IPS DF 4.7 (cell line): ENCODE data around the gene SLC50A1.

Experiments used
- DNase-seq: peaks from one replicate; pipeline ENCODE4 v3.0.0-alpha.2; 2013; ENCODE audit warnings: low spot score; ENCODE audit errors: extremely low read depth

Gene SLC50A1

GRCh38 chr1:155169541-155169940 is 33.9 kb downstream of the SLC50A1 start:
- no peak for DNase-seq

GRCh38 chr1:155170101-155170785 is 34.6 kb downstream of the SLC50A1 start:
- no peak for DNase-seq

DNA sequence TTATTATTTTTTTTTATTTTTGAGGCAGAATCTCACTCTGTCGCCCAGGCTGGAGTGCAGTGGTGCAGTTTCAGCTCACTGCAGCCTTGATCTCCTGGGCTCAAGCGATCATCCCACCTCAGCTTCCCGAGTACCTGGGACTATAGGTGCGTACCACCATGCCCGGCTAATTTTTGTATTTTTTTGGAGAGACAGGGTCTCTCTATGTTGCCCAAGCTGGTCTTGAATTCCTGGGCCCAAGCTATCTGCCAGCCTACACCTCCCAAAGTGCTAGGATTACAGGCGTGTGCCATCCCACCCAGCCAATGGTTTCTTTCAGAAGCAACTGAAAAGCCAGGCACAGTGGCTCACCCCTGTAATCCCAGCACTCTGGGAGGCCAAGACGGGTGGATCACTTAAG is 35.2 kb downstream of the SLC50A1 start:
- no peak for DNase-seq

DNA sequence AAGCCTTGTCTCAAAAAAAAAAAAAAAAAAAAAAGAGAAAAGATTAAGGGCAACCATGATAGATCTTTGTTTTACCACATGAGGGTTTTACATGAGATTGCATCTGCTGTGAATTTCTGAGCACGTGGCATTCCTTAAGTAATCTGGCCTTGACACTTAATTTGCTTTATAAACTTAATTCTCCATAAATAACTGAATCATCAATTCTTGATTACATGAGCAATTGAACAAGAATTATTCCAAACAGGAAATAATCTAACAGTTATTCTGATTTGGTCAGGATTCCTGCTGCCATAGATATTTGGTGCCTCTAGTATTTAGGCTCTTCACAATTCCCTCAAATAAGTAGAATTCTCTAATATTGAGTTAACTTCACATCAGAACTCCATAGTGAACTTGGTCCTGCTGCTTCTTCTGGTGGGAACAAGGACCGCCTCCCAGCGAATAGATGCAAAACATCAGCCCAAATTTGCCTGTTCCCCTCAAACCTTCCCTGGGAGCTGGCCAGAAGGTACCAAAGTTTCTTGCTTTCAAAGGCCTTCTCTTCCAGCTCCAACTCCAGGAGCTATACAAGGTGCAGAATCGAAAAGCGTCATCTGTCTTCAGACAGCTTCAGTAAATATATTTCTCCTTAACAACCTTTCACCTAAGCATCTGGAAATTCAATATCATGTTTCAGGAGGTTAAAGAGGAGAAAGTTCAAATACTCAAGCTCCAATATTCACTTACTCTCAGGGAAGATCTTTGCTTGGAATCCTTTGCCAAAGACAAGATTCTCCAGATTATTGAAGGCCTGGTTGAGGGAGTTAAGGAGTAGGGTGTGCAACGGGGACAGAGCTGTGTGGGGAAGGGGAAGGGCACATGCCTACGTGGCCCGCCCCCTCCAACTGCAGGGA is 36.4 kb downstream of the SLC50A1 start:
- no peak for DNase-seq

- no peak for DNase-seq
These were observed 37.3 kb downstream of the SLC50A1 start, which contains the start of gene KRTCAP2 for GRCh38 chr1:155172732-155173477. Gene KRTCAP2, minus strand, starts transcription at chr1:155173304. Its CDS starts 80 bp downstream, at chr1:155173224.

DNA sequence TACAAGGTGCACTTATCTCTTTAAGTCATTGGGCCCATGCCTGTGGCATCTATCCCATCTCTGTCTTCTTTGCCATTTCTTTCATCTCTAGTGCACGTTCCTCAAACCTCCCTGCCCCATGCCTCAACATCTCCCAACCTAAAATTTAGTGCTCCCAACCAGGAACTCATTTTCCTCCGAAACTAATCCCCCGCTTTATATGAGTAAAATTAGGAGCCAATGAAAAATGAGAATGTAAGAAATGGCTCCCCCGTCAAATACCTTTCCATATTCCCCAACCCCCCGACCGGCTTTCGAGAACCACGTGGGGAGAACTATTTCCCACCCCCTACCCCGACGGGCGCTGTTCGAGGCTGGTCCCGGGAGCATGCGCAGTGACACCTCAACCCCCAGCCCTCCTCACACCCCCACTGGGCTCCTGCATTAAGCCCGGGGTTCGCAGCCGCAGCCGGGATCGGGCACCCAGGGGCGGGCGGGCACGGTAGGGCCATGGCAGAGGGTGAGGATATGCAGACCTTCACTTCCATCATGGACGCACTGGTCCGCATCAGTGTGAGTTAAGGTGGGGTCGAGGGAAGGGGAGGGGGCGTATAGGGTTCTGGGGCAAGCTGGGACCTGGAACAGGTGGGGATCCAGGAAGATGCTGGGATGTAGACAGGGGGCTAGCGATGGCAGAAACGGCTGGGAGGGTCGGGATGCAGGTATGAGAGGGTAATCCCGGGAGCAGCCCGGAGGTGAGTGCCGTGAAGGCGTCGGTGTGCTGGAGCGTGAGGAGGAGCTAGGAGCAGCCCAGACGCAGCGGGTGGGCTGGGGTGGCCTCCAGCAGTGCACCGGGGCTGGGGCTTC is 38.0 kb downstream of the SLC50A1 start, which contains the start of gene TRIM46:
Gene TRIM46 (plus strand): TSS at position 372 of the 846 bp plus-strand sequence. CDS start 118 bp downstream, at position 490.
- DNase-seq = no peak

- no peak for DNase-seq
These were observed 39.0 kb downstream of the SLC50A1 start for GRCh38 chr1:155174324-155175280.

DNA sequence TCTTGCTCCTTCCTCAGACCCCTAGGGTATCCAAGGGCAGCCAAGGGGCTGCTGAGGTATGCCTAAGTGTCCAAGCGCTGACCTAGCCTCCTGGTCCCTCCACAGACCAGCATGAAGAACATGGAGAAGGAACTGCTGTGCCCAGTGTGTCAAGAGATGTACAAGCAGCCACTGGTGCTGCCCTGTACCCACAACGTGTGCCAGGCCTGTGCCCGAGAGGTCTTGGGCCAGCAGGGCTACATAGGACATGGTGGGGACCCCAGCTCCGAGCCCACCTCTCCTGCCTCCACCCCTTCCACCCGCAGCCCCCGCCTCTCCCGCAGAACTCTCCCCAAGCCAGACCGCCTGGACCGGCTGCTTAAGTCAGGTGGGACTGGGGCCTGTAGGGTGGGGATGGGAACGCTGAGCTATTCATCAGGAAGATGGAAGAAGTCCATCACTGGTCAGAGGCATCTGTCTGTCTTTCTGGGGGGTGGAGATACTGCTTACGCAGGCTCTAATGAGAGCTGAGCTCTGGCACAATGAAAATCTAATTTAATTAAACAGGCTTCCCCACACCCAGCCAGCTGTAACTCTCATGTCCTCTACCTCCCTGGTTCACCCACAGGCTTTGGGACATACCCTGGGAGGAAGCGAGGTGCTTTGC is 39.8 kb downstream of the SLC50A1 start:
- no peak for DNase-seq

DNA sequence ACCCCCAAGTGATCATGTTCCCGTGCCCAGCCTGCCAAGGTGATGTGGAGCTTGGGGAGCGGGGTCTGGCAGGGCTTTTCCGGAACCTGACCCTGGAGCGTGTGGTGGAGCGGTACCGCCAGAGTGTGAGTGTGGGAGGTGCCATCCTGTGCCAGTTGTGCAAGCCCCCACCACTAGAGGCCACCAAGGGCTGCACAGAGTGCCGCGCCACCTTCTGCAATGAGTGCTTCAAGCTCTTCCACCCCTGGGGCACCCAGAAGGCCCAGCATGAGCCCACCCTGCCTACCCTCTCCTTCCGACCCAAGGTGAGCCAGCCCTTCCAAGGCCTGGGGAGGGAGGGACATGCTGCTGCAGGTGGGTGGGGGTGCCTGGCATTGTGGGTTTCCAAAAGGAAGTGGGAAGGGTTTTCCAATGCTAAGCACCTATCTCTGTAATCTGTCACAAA is 40.3 kb downstream of the SLC50A1 start:
- DNase-seq = no peak

DNA sequence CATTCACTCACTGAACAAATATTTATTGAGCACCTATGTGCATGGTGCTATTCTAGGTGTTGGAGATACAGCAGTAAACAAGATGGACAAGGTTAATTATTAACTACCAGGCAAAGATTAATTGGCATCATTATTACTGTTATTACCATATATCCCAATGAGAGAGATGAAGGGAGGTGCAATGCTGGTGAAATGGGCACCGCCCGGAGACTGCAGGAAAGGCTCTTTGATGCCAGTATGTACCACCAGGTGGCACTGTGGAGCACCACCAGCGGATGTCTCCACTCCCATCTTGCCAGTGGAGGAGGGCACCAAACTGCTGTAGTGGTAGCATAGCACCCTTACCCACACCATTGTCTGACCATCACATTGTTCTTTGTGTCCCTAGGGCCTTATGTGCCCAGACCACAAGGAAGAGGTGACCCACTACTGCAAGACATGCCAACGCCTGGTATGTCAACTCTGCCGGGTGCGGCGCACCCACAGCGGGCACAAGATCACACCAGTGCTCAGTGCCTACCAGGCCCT is 41.0 kb downstream of the SLC50A1 start:
- DNase-seq = no peak

- DNase-seq = no peak
These were observed 41.7 kb downstream of the SLC50A1 start for GRCh38 chr1:155177192-155177917.

DNA sequence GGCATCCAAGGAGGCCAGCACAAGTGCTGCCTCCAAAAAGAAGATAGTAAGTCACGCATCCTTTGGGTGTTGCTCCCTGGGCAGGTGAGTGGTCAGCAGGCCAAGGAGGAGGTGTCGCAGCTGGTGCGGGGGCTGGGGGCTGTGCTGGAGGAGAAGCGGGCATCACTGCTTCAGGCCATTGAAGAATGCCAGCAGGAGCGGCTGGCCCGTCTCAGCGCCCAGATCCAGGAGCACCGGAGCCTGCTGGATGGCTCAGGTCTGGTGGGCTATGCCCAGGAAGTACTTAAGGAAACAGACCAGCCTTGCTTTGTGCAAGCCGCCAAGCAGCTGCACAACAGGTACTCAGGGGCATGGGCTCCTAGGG is 42.2 kb downstream of the SLC50A1 start:
- no peak for DNase-seq

DNA sequence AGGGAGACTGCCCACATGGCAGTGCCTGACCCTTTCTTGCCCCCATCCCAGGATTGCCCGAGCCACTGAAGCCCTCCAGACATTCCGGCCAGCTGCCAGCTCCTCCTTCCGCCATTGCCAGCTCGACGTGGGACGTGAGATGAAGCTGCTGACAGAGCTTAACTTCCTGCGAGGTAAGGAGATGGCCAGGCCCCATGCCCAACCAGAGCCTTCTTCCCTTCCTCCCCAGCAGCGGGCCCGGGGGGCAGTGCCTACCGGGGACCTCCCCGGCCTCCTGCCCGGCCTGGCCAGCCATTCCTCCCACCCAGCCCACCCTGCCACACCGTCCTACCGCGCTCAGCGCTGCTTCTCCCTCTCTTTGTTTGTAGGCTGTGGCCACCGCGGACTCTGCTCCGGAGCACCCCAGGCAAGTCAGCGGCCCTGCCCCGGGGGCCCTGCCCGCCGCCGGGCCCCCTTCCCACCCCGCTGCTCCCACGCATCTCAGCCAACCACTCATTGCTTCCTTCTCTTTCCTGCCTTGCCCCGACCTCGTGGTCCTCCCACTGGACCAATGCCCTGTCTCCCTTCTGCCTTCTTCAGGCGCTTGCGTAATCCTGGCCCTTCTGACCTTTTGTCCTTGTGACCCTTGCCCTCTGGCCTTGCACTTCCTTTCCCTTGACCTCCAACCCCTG is 42.9 kb downstream of the SLC50A1 start:
- no peak for DNase-seq

DNA sequence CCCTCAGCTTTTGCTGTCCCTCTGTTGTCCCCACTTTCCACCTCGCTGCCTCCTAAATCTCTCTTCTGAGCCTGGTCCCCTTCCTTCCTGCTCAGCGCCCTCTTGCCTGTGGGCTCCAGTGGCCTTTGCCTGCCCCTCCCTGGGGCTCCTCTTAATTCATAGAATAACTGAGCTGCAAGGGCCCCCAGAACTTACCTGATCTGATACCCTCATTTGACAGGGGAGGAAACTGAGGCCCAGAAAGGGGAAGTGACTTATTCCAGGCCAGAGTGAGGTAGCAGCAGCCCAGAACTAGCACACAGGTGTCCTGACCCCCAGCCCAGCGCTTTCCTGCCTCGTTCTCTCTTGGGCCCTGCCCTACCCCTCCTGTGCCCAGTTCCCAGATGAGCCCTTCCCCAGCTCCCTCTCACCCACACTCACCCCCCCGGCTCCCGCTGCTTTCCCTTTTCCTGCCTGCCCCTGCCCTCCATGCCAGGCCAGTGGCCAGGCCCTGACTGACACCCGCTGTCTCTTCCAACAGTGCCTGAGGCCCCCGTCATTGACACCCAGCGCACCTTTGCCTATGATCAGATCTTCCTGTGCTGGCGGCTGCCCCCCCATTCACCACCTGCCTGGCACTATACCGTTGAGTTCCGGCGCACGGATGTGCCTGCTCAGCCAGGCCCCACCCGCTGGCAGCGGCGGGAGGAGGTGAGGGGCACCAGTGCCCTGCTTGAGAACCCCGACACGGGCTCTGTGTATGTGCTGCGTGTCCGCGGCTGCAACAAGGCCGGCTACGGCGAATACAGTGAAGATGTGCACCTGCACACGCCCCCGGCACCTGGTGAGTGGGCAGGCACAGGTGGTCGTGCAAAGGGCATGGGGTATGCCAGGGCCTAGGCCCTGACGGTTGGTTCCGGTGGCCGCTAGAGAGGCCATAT is 43.7 kb downstream of the SLC50A1 start:
- no peak for DNase-seq

DNA sequence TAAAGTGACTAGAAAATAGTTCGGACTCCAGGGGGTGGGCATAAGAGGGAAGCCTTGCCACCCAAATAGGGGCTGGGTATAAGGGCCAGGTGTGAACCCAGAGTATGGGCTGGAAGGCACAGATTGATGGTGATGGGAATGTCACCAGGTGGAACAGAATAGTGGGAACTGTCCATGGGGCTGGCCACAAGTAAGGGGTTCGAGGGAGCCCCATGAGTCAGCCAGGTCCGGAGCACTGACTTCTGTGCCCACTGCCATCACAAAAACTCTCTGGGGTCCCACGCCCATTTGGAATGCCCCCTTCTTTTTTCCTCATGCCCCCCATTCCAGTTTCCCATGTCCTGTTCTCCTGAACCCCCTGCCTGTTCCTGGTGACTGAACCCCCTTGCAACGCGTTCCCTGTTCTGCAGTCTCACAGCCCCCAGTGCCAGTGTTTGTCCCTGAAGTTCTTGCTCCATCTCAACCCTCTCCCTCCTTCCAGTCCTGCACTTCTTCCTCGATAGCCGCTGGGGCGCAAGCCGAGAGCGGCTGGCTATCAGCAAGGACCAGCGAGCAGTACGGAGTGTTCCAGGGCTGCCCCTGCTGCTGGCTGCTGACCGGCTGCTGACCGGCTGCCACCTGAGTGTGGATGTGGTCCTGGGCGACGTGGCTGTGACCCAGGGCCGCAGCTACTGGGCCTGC is 45.9 kb downstream of the SLC50A1 start:
- DNase-seq = no peak

- no peak for DNase-seq
These were observed 46.4 kb downstream of the SLC50A1 start for GRCh38 chr1:155182052-155182550.
